ENCODE results near the gene CLPX.
"Not testable (repeated sequence)": the region's sequence is repeated elsewhere in the genome, so short reads cannot be mapped to it uniquely, and the experiment has no call there.

CLPX gene

GRCh38 chr15:65196637-65197336 is 11.6 kb upstream of the CLPX start:
- TF ChIP-seq, protein P1, sequence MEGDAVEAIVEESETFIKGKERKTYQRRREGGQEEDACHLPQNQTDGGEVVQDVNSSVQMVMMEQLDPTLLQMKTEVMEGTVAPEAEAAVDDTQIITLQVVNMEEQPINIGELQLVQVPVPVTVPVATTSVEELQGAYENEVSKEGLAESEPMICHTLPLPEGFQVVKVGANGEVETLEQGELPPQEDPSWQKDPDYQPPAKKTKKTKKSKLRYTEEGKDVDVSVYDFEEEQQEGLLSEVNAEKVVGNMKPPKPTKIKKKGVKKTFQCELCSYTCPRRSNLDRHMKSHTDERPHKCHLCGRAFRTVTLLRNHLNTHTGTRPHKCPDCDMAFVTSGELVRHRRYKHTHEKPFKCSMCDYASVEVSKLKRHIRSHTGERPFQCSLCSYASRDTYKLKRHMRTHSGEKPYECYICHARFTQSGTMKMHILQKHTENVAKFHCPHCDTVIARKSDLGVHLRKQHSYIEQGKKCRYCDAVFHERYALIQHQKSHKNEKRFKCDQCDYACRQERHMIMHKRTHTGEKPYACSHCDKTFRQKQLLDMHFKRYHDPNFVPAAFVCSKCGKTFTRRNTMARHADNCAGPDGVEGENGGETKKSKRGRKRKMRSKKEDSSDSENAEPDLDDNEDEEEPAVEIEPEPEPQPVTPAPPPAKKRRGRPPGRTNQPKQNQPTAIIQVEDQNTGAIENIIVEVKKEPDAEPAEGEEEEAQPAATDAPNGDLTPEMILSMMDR (IDR thresholded peaks at IDR 0.05; ENCODE audit: low read length, missing control alignments), result no peak
- no peak for DNase-seq (ENCODE audit: low read depth)
- no peak overlapping the region for H3K4me3 ChIP-seq (replicated peaks; ENCODE audit: low read depth, low read length)

DNA sequence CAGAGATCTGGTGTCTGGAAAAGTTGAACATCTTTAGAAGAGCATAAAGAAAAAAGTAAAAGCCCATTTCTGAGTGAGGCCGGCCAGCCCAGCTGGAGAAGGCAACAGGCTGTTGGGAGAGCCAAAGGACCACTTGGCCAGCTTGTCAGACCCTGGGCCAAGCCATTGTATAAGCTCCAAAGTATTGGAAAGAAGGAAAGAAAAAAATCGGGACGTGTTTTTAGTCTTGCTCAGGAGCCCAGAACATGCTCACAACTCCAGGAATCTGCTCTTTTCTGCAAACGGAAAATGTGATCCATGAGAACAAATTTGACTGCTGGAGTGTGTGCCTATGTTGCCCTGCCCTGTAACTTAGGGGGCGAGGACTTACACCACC is 10.4 kb upstream of the CLPX start:
- no peak overlapping the region for H3K4me3 ChIP-seq (replicated peaks; ENCODE audit: low read depth, low read length)
- TF ChIP-seq, protein P1 (IDR thresholded peaks at IDR 0.05; ENCODE audit: low read length, missing control alignments), result no peak
- no peak for DNase-seq (ENCODE audit: low read depth)

- DNase-seq (ENCODE audit: low read depth), result no peak
- TF ChIP-seq, protein P1 (IDR thresholded peaks at IDR 0.05; ENCODE audit: low read length, missing control alignments), result no peak
Measured at GRCh38 chr15:65194826-65195547, 9.8 kb upstream of the CLPX start.

GRCh38 chr15:65192016-65192415 is 6.9 kb upstream of the CLPX start:
- H3K4me3 ChIP-seq (replicated peaks; ENCODE audit: low read depth, low read length), result no peak overlapping the region
- peak; percentile 30 for DNase-seq (ENCODE audit: low read depth)
- TF ChIP-seq, protein P1 (IDR thresholded peaks at IDR 0.05; ENCODE audit: low read length, missing control alignments), result no peak

More at GRCh38 chr15:65194826-65195547, 9.8 kb upstream of the CLPX start:
- no peak overlapping the region for H3K4me3 ChIP-seq (replicated peaks; ENCODE audit: low read depth, low read length)

GRCh38 chr15:65189102-65189740 is 4.1 kb upstream of the CLPX start:
- TF ChIP-seq, protein P1 (IDR thresholded peaks at IDR 0.05; ENCODE audit: low read length, missing control alignments), result peak; percentile 91
- no peak overlapping the region for H3K4me3 ChIP-seq (replicated peaks; ENCODE audit: low read depth, low read length)
- peak; percentile 80 for DNase-seq (ENCODE audit: low read depth)

GRCh38 chr15:65188472-65188871 is 3.3 kb upstream of the CLPX start:
- H3K4me3 ChIP-seq (replicated peaks; ENCODE audit: low read depth, low read length); DNase-seq (ENCODE audit: low read depth): not testable (repeated sequence)

DNA sequence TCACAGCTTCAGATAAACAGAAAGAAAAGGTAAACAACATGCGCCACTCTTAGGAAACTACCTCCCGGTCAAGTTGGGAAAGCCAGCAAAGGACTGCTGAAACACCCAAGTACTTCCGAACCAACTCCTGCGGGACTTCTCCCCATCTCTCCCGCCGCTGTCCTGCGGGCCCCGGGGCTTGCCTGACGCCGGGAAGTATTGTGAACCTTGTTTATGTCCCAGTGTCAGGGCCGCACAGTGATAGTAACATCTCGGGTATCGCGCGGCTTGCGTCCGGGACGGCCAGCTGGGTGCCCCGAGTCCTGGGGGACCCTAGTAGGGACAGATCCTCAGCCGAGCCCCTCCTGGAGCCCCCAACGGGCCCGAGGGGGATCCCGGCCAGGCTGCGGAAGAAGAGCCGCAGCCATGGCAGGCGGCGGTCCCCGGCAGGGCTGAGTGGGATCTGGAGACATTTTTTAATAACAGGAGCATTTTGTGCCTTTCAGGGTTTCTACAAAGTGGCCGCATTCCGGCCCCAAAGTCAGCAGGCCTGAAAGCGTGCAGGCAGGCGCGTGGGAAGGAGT is 756 bp downstream of the CLPX start:
- peak; percentile 58 for DNase-seq (ENCODE audit: low read depth)
- TF ChIP-seq, protein P1 (IDR thresholded peaks at IDR 0.05; ENCODE audit: low read length, missing control alignments), result no peak
- peak overlapping the region; percentile 92 for H3K4me3 ChIP-seq (replicated peaks; ENCODE audit: low read depth, low read length)
